ENCODE results near the gene KLF11. TPM values are rescaled to one million over a fixed set of nuclear protein-coding genes. Genes with fewer than 3 reads are reported as not detected.

Gene KLF11
- total and polyA plus RNA-seq, 2 of the 8 experiments (the other 6 are each of a cell fraction or from before 2014, with no cell fraction given) = 6.4 to 10.1 TPM

DNA sequence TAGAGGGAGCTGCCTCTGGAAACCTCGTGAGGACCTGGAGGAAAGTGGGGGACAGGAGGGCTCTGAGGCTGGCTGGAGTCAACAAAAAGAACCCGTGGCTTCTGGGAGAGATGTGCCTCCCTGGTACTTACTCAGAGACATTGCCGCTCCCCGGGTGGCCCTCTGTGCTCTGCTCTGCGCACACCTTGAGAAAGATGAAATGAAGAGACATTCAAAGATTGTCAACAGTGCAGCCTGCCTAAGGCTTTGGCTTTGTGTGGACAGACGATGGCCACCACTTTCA, 22.4 kb downstream of the KLF11 start:
- Histone ChIP-seq H3K4ac (replicated peaks; ENCODE audit: insufficient read length, low read depth, low read length) (no peak overlapping the region), H3K9ac (replicated peaks in 1 of 4; ENCODE audit: extremely low read depth in 1 of 4, low read depth in 3 of 4, low read length in 3 of 4) (no peak overlapping the region), H3K56ac (replicated peaks; ENCODE audit: insufficient read length, low read depth, low read length) (no peak overlapping the region), H3K23ac (ENCODE audit: insufficient read length) (no peak overlapping the region), H2BK5ac (ENCODE audit: low read depth, low read length) (no peak overlapping the region), H3K79me1 (ENCODE audit: low read depth, low read length) (no peaks in the 10 kb centered on the region), H3K4me1 (replicated peaks in 1 of 4; ENCODE audit: control insufficient read depth in 3 of 4, insufficient read depth in 4 of 4, low read length in 3 of 4) (peaks cover 0 to 7% (median 0%) of the 10 kb centered on the region in 4 experiments; a peak in 1 of 7 replicates), H3K23me2 (ENCODE audit: low read depth, low read length) (0 out of 2 replicates have a peak, but pooled peaks cover 2% of the 10 kb centered on the region), H4K5ac (ENCODE audit: insufficient read length, low read depth, low read length) (no peak overlapping the region), H3K27me3 (replicated peaks in 1 of 4; ENCODE audit: control insufficient read depth in 3 of 4, extremely low read depth in 1 of 4, insufficient read depth in 3 of 4, low read length in 3 of 4) (no peaks in the 10 kb centered on the region), H3K79me2 (ENCODE audit: control insufficient read depth in 1 of 2, insufficient read depth in 2 of 2, low read length in 2 of 2) (no peaks in the 10 kb centered on the region), H3K14ac (ENCODE audit: insufficient read length) (no peak overlapping the region), H4K20me1 (replicated peaks in 1 of 2; ENCODE audit: control insufficient read depth in 1 of 2, insufficient read depth in 2 of 2, low read length in 2 of 2) (no peaks in the 10 kb centered on the region), H2BK12ac (ENCODE audit: low read depth, low read length) (no peak overlapping the region), H3K9me3 (ENCODE audit: insufficient read depth in 2 of 2, low read depth in 1 of 2, low read length in 1 of 2) (no peaks in the 10 kb centered on the region), H3K36me3 (ENCODE audit: control insufficient read depth in 2 of 4, insufficient read depth in 4 of 4, low read length in 3 of 4) (no peaks in the 10 kb centered on the region), H4K91ac (replicated peaks; ENCODE audit: insufficient read length, low read length) (no peak overlapping the region), H3K4me2 (ENCODE audit: insufficient read depth in 1 of 2, low read depth in 2 of 2, low read length in 2 of 2) (no peak overlapping the region), H2BK20ac (ENCODE audit: low read length) (no peak overlapping the region), H3K27ac (ENCODE audit: low read depth, low read length) (no peak overlapping the region), H2BK15ac (ENCODE audit: low read length) (no peak overlapping the region), H2AFZ (ENCODE audit: low read length) (no peak overlapping the region), H3K4me3 (ENCODE audit: extremely low read depth in 1 of 4, insufficient read depth in 2 of 4, low read depth in 3 of 4, low read length in 4 of 4) (no peak overlapping the region), H3K18ac (ENCODE audit: extremely low read depth, low read length) (no peak overlapping the region), H2AK5ac (ENCODE audit: low read depth, low read length) (no peak overlapping the region), H2BK120ac (replicated peaks; ENCODE audit: low read depth, low read length) (no peak overlapping the region), H4K8ac (ENCODE audit: extremely low read depth, insufficient read depth, low read length) (no peak overlapping the region)
- FAIRE-seq (no peak), DNase-seq (ENCODE audit: low read depth in 1 of 2, low spot score in 2 of 2) (no peak)
- TF ChIP-seq KDM4A (IDR thresholded peaks at IDR 0.05; ENCODE audit: low read depth, low read length, severe bottlenecking) = no peak
- POLR2A ChIA-PET (ENCODE audit: partially characterized antibody) = no interaction called here
- 90% methylated on average over 6 of the region's 6 CpGs; no CpG with 5 or more reads in 1 of the 2 experiments for WGBS, 2 experiments (ENCODE audit: extremely low coverage in 1 of 2, insufficient coverage in 1 of 2, insufficient read length in 1 of 2, insufficient replicate concordance in 2 of 2, low coverage in 1 of 2, low lambda C conversion rate in 2 of 2, missing lambda C conversion rate in 1 of 2)
- CTCF ChIA-PET (ENCODE audit: partially characterized antibody) = interaction anchor here (0.5 to 20.0 kb wide), 10 partner anchors 9 to 369 kb away, joined by 3 to 429 read pairs (median 4); no protein-coding TSS in a partner anchor
